HCT116 (cell line): ENCODE results near the gene MAMSTR. TPM values are rescaled to one million over a fixed set of nuclear protein-coding genes. Genes with fewer than 3 reads are reported as not detected.

ENCODE experiments used
- ATAC-seq: fragments of 200-7000 bp; cut with Tn5 transposase; 2 replicates; pipeline ENCODE4 v1.9.1; 2020; ENCODE audit warnings: mild to moderate bottlenecking, moderate library complexity
- BruUV-seq: library from RNA; stranded (reverse); fragments of 400-500 nt; replicated peaks from 2 replicates; lab custom pipeline; 2021; lab: Mats Ljungman, UMichigan
- CTCF ChIA-PET: fragments of 300-600 bp; sonication (Branson Sonifier 250); formaldehyde crosslinking; loops from one replicate; lab custom pipeline; 2021; ENCODE audit warnings: antibody characterized with exemption; lab: Charles Lee
- POLR2A ChIA-PET: fragments of 300-600, 350-600 bp; sonication (Branson Sonifier 250); formaldehyde crosslinking; loops from one replicate; lab custom pipeline; 2021; ENCODE audit warnings: antibody characterized with exemption; lab: Charles Lee
- RAD21 ChIA-PET, 2 experiments: fragments of 300-600 bp; sonication (Branson Sonifier 250); formaldehyde crosslinking; loops; one replicate each; lab custom pipeline; 2023; ENCODE audit warnings: low total read pairs in 2 of 2; ENCODE audit not compliant: uncharacterized antibody in 2 of 2, unreplicated experiment in 2 of 2, low non-redundant PET in 1 of 2; lab: Charles Lee
- DNase-seq: peaks from one replicate; pipeline ENCODE4 v3.0.0-alpha.2; 2010; ENCODE audit warnings: low read depth, low spot score
- H2AFZ ChIP-seq: fragments of 200-600 bp; shearing (Covaris generic), sonication (generic); 2 replicates; pipeline ENCODE4 v1.6.1; 2017; ENCODE audit warnings: low read depth, mixed run types, mixed read lengths, antibody characterized with exemption, low read length; ENCODE audit not compliant: poor library complexity, severe bottlenecking
- H3K27ac ChIP-seq: 2 replicates; pipeline ENCODE4 v1.5.1; 2012; ENCODE audit warnings: low read depth, low read length
- H3K27me3 ChIP-seq: fragments of 200-600 bp; sonication (generic); 2 replicates; pipeline ENCODE4 v1.6.1; 2016; ENCODE audit warnings: mixed run types, low read length, mixed read lengths; ENCODE audit not compliant: insufficient read depth
- H3K36me3 ChIP-seq, 2 experiments: fragments of 200-500 bp in 1 of 2; fragments of 200-600 bp in 1 of 2; sonication (Bioruptor generic) in 1 of 2; sonication (generic) in 1 of 2; 2 replicates each; pipeline versions ENCODE4 v1.5.1 to v1.6.1; 2014 to 2016; ENCODE audit warnings: low read length in 2 of 2, inconsistent platforms in 1 of 2, mixed read lengths in 1 of 2, mixed run types in 1 of 2; ENCODE audit not compliant: insufficient read depth in 2 of 2, control insufficient read depth in 1 of 2
- H3K4me1 ChIP-seq, 2 experiments: fragments of 200-600 bp in 1 of 2; sonication (generic) in 1 of 2; 2 replicates each; pipeline versions ENCODE4 v1.5.1 to v1.6.1; 2012 to 2017; ENCODE audit warnings: low read length in 2 of 2, inconsistent platforms in 1 of 2, mild to moderate bottlenecking in 1 of 2, mixed read lengths in 1 of 2, mixed run types in 1 of 2, moderate library complexity in 1 of 2; ENCODE audit not compliant: insufficient read depth in 2 of 2, control insufficient read depth in 1 of 2
- H3K4me2 ChIP-seq: fragments of 200-600 bp; sonication (generic); 2 replicates; pipeline ENCODE4 v1.6.1; 2017; ENCODE audit warnings: mixed run types, low read length, mixed read lengths
- H3K4me3 ChIP-seq, 2 experiments: fragments of 200-600 bp in 1 of 2; sonication (generic) in 1 of 2; replicated peaks in 1 of 2; 2 replicates each; pipeline ENCODE4 v1.5.1; 2011 to 2016; ENCODE audit warnings: low read length in 2 of 2, control low read depth in 1 of 2, low read depth in 1 of 2, mild to moderate bottlenecking in 1 of 2, mixed read lengths in 1 of 2, mixed run types in 1 of 2
- H3K79me2 ChIP-seq: fragments of 200-600 bp; sonication (generic); 2 replicates; pipeline ENCODE4 v1.6.1; 2017; ENCODE audit warnings: mild to moderate bottlenecking, mixed run types, low read length, moderate library complexity, mixed read lengths; ENCODE audit not compliant: insufficient read depth
- H3K9ac ChIP-seq: fragments of 200-600 bp; sonication (generic); 2 replicates; pipeline ENCODE4 v1.6.1; 2016; ENCODE audit warnings: low read length, mixed read lengths
- H3K9me2 ChIP-seq: fragments of 200-600 bp; sonication (generic), shearing (Covaris generic); 2 replicates; pipeline ENCODE4 v1.6.1; 2017; ENCODE audit warnings: mixed run types, mild to moderate bottlenecking, moderate library complexity; ENCODE audit not compliant: insufficient read depth
- H3K9me3 ChIP-seq, 2 experiments: fragments of 200-500 bp in 1 of 2; fragments of 200-600 bp in 1 of 2; sonication (Bioruptor generic) in 1 of 2; sonication (generic) in 1 of 2; 2 replicates each; pipeline ENCODE4 v1.6.1; 2014 to 2017; ENCODE audit warnings: low read length in 2 of 2, mixed read lengths in 2 of 2, inconsistent platforms in 1 of 2, low read depth in 1 of 2, mild to moderate bottlenecking in 1 of 2, mixed run types in 1 of 2, moderate library complexity in 1 of 2; ENCODE audit not compliant: control insufficient read depth in 1 of 2, insufficient read depth in 1 of 2
- H4K20me1 ChIP-seq: fragments of 200-600 bp; sonication (generic), shearing (Covaris generic); 2 replicates; pipeline ENCODE4 v1.6.1; 2017; ENCODE audit warnings: mixed run types, mild to moderate bottlenecking, moderate library complexity; ENCODE audit not compliant: insufficient read depth
- ELF1 ChIP-seq: IDR thresholded peaks from 2 replicates; pipeline ENCODE4 v1.6.1; 2012; ENCODE audit warnings: low read depth, borderline replicate concordance
- EZH2phosphoT487 ChIP-seq: fragments of 200-600 bp; IDR thresholded peaks from 2 replicates; pipeline ENCODE4 v1.6.1; 2018; ENCODE audit warnings: antibody characterized with exemption, borderline replicate concordance
- JUND ChIP-seq: IDR thresholded peaks from 2 replicates; pipeline ENCODE4 v1.6.1; 2012
- POLR2AphosphoS5 ChIP-seq: IDR thresholded peaks from 2 replicates; pipeline ENCODE4 v1.6.1; 2011; ENCODE audit warnings: mild to moderate bottlenecking, low read depth, low read length, moderate library complexity
- ZFX ChIP-seq: fragments of 450-650 bp; IDR thresholded peaks from 2 replicates; pipeline ENCODE4 v1.6.1; 2017
- ZNF274 ChIP-seq: fragments of 200-500 bp; sonication (Bioruptor generic); IDR thresholded peaks from 2 replicates; pipeline ENCODE4 v1.6.1; 2014; ENCODE audit warnings: mild to moderate bottlenecking, low read depth, low read length, inconsistent platforms
- intact Hi-C: fragments of 100-400 bp; cut with micrococcal nuclease; formaldehyde crosslinking; loops from 2 replicates; pipeline ENCODE4 v1.10.0; 2022
- total RNA-seq: library from RNA; stranded (reverse); gene quantifications from one replicate; pipeline ENCODE4 v1.2.1, GENCODE V29; 2021; ENCODE audit not compliant: unreplicated experiment
- TF ChIP-seq, protein P1 (sequence below): IDR thresholded peaks from 2 replicates; pipeline ENCODE4 v1.6.1; 2012
- TF ChIP-seq, protein P2 (sequence below): IDR thresholded peaks from 2 replicates; pipeline ENCODE4 v1.6.1; 2012; ENCODE audit warnings: low read depth
- TF ChIP-seq, protein P3 (sequence below): IDR thresholded peaks from 2 replicates; pipeline ENCODE4 v1.6.1; 2012

Gene MAMSTR
- total RNA-seq, 1 experiment from 2014 or later, result 1.3 TPM

DNA sequence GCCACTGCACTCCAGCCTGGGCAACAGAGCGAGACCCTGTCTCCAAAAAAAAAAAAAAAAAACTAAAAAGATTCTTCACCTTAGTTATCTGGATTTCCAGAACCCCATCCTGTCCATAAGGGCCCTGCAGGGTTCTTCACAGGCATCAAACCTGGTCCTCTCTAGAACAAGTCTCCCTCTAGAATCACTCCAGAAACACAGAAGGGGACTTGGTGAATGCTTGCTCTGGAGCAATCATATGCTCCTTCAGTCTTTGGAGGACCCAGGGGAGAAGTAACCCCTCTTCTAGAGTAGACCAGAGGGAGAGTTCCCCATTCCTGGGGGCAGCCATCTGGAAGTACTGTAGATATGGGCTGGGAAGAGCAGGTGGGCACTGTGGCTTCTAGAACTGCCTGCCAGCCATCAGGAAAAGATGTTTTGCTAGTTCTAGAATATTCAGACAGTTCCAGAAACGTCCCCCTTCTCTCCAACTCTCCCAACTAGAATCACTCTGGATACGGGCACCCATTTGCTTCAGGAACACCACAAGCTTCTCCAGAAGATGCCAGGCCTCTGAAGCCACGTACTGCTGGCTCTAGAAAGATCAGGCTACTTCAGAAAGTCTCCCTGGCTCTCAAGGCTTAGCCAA is 30.2 kb upstream of the MAMSTR start:
- ChIA-PET POLR2A (no interaction called here), RAD21 (no interaction called here), CTCF (no interaction called here)
- no peaks in the 10 kb centered on the region for H3K9me3 ChIP-seq
- no peak overlapping the region for H3K4me2 ChIP-seq
- no peak overlapping the region for H2AFZ ChIP-seq
- ATAC-seq (no peak), DNase-seq (no peak)
- H3K9me2 ChIP-seq, result no peaks in the 10 kb centered on the region
- H3K27ac ChIP-seq, result no peak overlapping the region
- H3K4me1 ChIP-seq, result peaks cover 12 to 36% of the 10 kb centered on the region in 2 experiments; a peak in 3 of 4 replicates
- peaks cover 14 to 27% of the 10 kb centered on the region in 2 experiments; a peak in 3 of 4 replicates for H3K36me3 ChIP-seq
- H3K4me3 ChIP-seq, result no peak overlapping the region
- no peaks in the 10 kb centered on the region for H4K20me1 ChIP-seq
- no peak overlapping the region for H3K9ac ChIP-seq
- peaks cover 43% of the 10 kb centered on the region for H3K79me2 ChIP-seq
- BruUV-seq, result no TSS peak
- TF ChIP-seq ZFX (no peak), EZH2phosphoT487 (no peak), ZNF274 (no peak), ELF1 (no peak), POLR2AphosphoS5 (no peak), JUND (no peak)
- TF ChIP-seq, protein P1, sequence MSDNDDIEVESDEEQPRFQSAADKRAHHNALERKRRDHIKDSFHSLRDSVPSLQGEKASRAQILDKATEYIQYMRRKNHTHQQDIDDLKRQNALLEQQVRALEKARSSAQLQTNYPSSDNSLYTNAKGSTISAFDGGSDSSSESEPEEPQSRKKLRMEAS, result no peak
- TF ChIP-seq, protein P2, sequence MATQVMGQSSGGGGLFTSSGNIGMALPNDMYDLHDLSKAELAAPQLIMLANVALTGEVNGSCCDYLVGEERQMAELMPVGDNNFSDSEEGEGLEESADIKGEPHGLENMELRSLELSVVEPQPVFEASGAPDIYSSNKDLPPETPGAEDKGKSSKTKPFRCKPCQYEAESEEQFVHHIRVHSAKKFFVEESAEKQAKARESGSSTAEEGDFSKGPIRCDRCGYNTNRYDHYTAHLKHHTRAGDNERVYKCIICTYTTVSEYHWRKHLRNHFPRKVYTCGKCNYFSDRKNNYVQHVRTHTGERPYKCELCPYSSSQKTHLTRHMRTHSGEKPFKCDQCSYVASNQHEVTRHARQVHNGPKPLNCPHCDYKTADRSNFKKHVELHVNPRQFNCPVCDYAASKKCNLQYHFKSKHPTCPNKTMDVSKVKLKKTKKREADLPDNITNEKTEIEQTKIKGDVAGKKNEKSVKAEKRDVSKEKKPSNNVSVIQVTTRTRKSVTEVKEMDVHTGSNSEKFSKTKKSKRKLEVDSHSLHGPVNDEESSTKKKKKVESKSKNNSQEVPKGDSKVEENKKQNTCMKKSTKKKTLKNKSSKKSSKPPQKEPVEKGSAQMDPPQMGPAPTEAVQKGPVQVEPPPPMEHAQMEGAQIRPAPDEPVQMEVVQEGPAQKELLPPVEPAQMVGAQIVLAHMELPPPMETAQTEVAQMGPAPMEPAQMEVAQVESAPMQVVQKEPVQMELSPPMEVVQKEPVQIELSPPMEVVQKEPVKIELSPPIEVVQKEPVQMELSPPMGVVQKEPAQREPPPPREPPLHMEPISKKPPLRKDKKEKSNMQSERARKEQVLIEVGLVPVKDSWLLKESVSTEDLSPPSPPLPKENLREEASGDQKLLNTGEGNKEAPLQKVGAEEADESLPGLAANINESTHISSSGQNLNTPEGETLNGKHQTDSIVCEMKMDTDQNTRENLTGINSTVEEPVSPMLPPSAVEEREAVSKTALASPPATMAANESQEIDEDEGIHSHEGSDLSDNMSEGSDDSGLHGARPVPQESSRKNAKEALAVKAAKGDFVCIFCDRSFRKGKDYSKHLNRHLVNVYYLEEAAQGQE, result no peak
- TF ChIP-seq, protein P3, sequence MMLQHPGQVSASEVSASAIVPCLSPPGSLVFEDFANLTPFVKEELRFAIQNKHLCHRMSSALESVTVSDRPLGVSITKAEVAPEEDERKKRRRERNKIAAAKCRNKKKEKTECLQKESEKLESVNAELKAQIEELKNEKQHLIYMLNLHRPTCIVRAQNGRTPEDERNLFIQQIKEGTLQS, result no peak
- intact Hi-C loops, result loop anchor here (5.0 kb wide), 1 partner anchor 37 kb away; no protein-coding TSS in a partner anchor
- H3K27me3 ChIP-seq, result no peaks in the 10 kb centered on the region
